Skeletal muscle satellite cell (primary cell): ENCODE results near the gene SLC35A4. TPM values are rescaled to one million over a fixed set of nuclear protein-coding genes. Genes with fewer than 3 reads are reported as not detected.

ENCODE experiments used
- H3K27me3 ChIP-seq: 2 replicates; pipeline ENCODE4 v1.7.0; 2013; ENCODE audit warnings: low read length; ENCODE audit not compliant: control insufficient read depth, insufficient read depth
- H3K36me3 ChIP-seq: 2 replicates; pipeline ENCODE4 v1.7.0; 2013; ENCODE audit warnings: mild to moderate bottlenecking, control low read depth, low read length; ENCODE audit not compliant: insufficient read depth
- H3K4me1 ChIP-seq: 2 replicates; pipeline ENCODE4 v1.7.0; 2013; ENCODE audit warnings: low read length; ENCODE audit not compliant: control insufficient read depth, insufficient read depth
- H3K4me2 ChIP-seq: 2 replicates; pipeline ENCODE4 v1.7.0; 2013; ENCODE audit warnings: mild to moderate bottlenecking, low read length
- H3K4me3 ChIP-seq: 2 replicates; pipeline ENCODE4 v1.7.0; 2013; ENCODE audit warnings: low read length
- H3K9ac ChIP-seq: 2 replicates; pipeline ENCODE4 v1.7.0; 2013; ENCODE audit warnings: mild to moderate bottlenecking, low read depth, low read length, moderate library complexity
- H3K9me3 ChIP-seq: replicated peaks from 2 replicates; pipeline ENCODE4 v1.7.0; 2013; ENCODE audit warnings: mild to moderate bottlenecking, control low read depth, low read length
- small RNA-seq: library from RNA; depleted of rRNA; stranded (forward); fragments of <200 nt; gene quantifications from one replicate; pipeline ENCODE3, GENCODE V24; 2012

SLC35A4 gene

DNA sequence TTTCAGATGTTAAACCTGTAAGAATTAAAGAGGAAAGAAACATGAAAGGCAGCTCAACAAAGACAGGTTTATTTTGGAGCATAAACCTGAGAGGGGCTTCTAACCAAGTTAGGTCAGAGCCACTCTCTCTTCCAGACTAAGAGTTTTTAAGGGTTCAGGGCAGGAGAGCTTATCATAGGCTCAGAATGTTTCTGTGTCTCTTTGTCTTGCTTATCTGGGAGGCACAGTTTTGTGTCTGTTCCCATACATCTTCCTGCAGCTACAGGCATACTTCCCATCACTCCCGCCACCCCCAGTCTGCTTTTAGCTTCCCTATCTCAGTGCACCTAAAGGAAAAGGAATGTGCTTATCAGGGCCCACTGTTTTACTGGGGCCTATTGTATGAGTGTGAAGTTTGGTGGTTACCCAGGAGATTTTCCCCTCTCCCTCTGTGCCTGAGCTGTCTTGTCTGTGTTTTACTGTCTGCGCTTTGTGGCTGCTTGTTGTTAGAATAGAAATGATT lies 46.4 kb downstream of the SLC35A4 start:
- H3K4me1 ChIP-seq, result peaks cover 15% of the 10 kb centered on the region
- no peak overlapping the region for H3K4me2 ChIP-seq
- H3K4me3 ChIP-seq, result no peak overlapping the region
- H3K9ac ChIP-seq, result no peak overlapping the region
- no peaks in the 10 kb centered on the region for H3K36me3 ChIP-seq
- no peaks in the 10 kb centered on the region for H3K27me3 ChIP-seq
- H3K9me3 ChIP-seq, result no peaks in the 10 kb centered on the region

Small RNAs within 50 kb of the gene (small RNA-seq; reads per million reads assigned to genes)
- gene RF00279 (not detected), gene RF00443 (not detected)
